GM23338 (cell line): ENCODE measurements around the gene PLOD2. TPM values are rescaled to one million over a fixed set of nuclear protein-coding genes. Genes with fewer than 3 reads are reported as not detected.

ENCODE experiments used
- ATAC-seq: fragments of 200-7000 bp; cut with Tn5 transposase; 3 replicates; pipeline ENCODE4 v1.9.1; 2020
- DNase-seq: peaks from one replicate; pipeline ENCODE4 v3.0.0-alpha.2; 2015; ENCODE audit warnings: low spot score
- H2AFZ ChIP-seq: fragments of 200-600 bp; sonication (generic); 2 replicates; pipeline ENCODE4 v1.8.0; 2016; ENCODE audit warnings: antibody characterized with exemption, mild to moderate bottlenecking, moderate library complexity
- H3F3A ChIP-seq: fragments of 200-600 bp; sonication (generic); replicated peaks from 2 replicates; pipeline ENCODE4 v1.8.0; 2017; ENCODE audit warnings: antibody characterized with exemption, mixed run types, low read depth
- H3K27ac ChIP-seq: fragments of 200-600 bp; sonication (generic); 2 replicates; pipeline ENCODE4 v1.6.1; 2016; ENCODE audit warnings: low read depth
- H3K27me3 ChIP-seq: fragments of 200-600 bp; sonication (generic); 2 replicates; pipeline ENCODE4 v1.8.0; 2016; ENCODE audit warnings: mild to moderate bottlenecking, mixed run types, moderate library complexity; ENCODE audit not compliant: insufficient read depth
- H3K36me3 ChIP-seq: fragments of 200-600 bp; sonication (generic); 2 replicates; pipeline ENCODE4 v1.8.0; 2016; ENCODE audit warnings: mild to moderate bottlenecking; ENCODE audit not compliant: insufficient read depth
- H3K4me1 ChIP-seq: fragments of 200-600 bp; sonication (generic); 2 replicates; pipeline ENCODE4 v1.8.0; 2016; ENCODE audit warnings: mild to moderate bottlenecking, moderate library complexity; ENCODE audit not compliant: insufficient read depth
- H3K4me2 ChIP-seq: fragments of 200-600 bp; sonication (generic); 2 replicates; pipeline ENCODE4 v1.7.1; 2017; ENCODE audit warnings: mixed run types
- H3K4me3 ChIP-seq: fragments of 200-600 bp; sonication (generic); 2 replicates; pipeline ENCODE4 v1.6.1; 2016; ENCODE audit warnings: mixed run types
- H3K79me2 ChIP-seq: fragments of 200-600 bp; sonication (generic); replicated peaks from 2 replicates; pipeline ENCODE4 v1.8.0; 2017; ENCODE audit warnings: mild to moderate bottlenecking; ENCODE audit not compliant: insufficient read depth
- H3K9me2 ChIP-seq: fragments of 200-600 bp; sonication (generic); 2 replicates; pipeline ENCODE4 v1.8.0; 2017; ENCODE audit not compliant: insufficient read depth
- H4K20me1 ChIP-seq: fragments of 200-600 bp; sonication (generic); replicated peaks from 2 replicates; pipeline ENCODE4 v1.8.0; 2017; ENCODE audit warnings: mild to moderate bottlenecking; ENCODE audit not compliant: insufficient read depth
- H3K27ac Mint-ChIP-seq: 2 replicates; pipeline ENCODE4 v1.8.0; 2020; ENCODE audit warnings: inconsistent platforms, mild to moderate bottlenecking, moderate library complexity, mixed read lengths
- H3K27me3 Mint-ChIP-seq: 3 replicates; pipeline ENCODE4 v1.8.0; 2022; ENCODE audit warnings: low read depth, mild to moderate bottlenecking, moderate library complexity, mixed read lengths, inconsistent platforms; ENCODE audit not compliant: insufficient read depth, poor library complexity
- H3K36me3 Mint-ChIP-seq: 3 replicates; pipeline ENCODE4 v1.8.0; 2021; ENCODE audit warnings: low read depth, mild to moderate bottlenecking, inconsistent platforms, moderate library complexity, mixed read lengths
- H3K4me1 Mint-ChIP-seq: 3 replicates; pipeline ENCODE4 v1.8.0; 2020; ENCODE audit warnings: mild to moderate bottlenecking, inconsistent platforms, mixed read lengths
- H3K4me3 Mint-ChIP-seq: 3 replicates; pipeline ENCODE4 v1.8.0; 2021; ENCODE audit warnings: moderate library complexity, mild to moderate bottlenecking, inconsistent platforms, mixed read lengths
- H3K9me3 Mint-ChIP-seq: 3 replicates; pipeline ENCODE4 v1.8.0; 2020; ENCODE audit warnings: moderate library complexity, mild to moderate bottlenecking, inconsistent platforms, mixed read lengths
- CREB1 ChIP-seq: fragments of 250-450 bp; sonication (Bioruptor Pico); IDR thresholded peaks from 2 replicates; pipeline ENCODE4 v1.5.0; 2020; ENCODE audit warnings: low read depth, mild to moderate bottlenecking, moderate library complexity
- CTCF ChIP-seq, 2 experiments: fragments of 200-600 bp in 1 of 2; sonication (generic) in 1 of 2; conservative IDR thresholded peaks; 2 replicates each; pipeline versions ENCODE4 v1.5.1 to v1.6.1; 2016 to 2017; ENCODE audit warnings: antibody characterized with exemption in 2 of 2, low read depth in 2 of 2, mild to moderate bottlenecking in 2 of 2, moderate library complexity in 1 of 2
- ETS1 ChIP-seq: IDR thresholded peaks from 2 replicates; pipeline ENCODE4 v1.6.1; 2016; ENCODE audit warnings: antibody characterized with exemption
- EZH2 ChIP-seq: fragments of 200-600 bp; sonication (generic); IDR thresholded peaks from one replicate; pipeline ENCODE4 v1.8.0; 2017; ENCODE audit warnings: antibody characterized with exemption, mild to moderate bottlenecking, low read depth; ENCODE audit not compliant: unreplicated experiment
- EZH2phosphoT487 ChIP-seq: fragments of 200-600 bp; sonication (generic); IDR thresholded peaks from one replicate; pipeline ENCODE4 v1.8.1; 2018; ENCODE audit warnings: antibody characterized with exemption; ENCODE audit not compliant: unreplicated experiment
- JUNB ChIP-seq: IDR thresholded peaks from one replicate; pipeline ENCODE4 v1.6.1; 2016; ENCODE audit warnings: antibody characterized with exemption; ENCODE audit not compliant: unreplicated experiment
- NANOG ChIP-seq: IDR thresholded peaks from 2 replicates; pipeline ENCODE4 v1.6.1; 2016; ENCODE audit warnings: antibody characterized with exemption, borderline replicate concordance
- POLR2AphosphoS5 ChIP-seq: IDR thresholded peaks from 2 replicates; pipeline ENCODE4 v1.6.1; 2016; ENCODE audit warnings: antibody characterized with exemption, low read depth
- REST ChIP-seq: IDR thresholded peaks from one replicate; pipeline ENCODE4 v1.6.1; 2018; ENCODE audit warnings: antibody characterized with exemption; ENCODE audit not compliant: unreplicated experiment
- STAT1 ChIP-seq: IDR thresholded peaks from one replicate; pipeline ENCODE4 v1.6.1; 2016; ENCODE audit warnings: antibody characterized with exemption; ENCODE audit not compliant: unreplicated experiment
- ZNF114 ChIP-seq: fragments of 250-450 bp; sonication (Bioruptor Pico); IDR thresholded peaks from 2 replicates; pipeline ENCODE4 v1.5.0; 2020; ENCODE audit warnings: mild to moderate bottlenecking, moderate library complexity
- ZNF331 ChIP-seq: fragments of 250-450 bp; sonication (Bioruptor Pico); IDR thresholded peaks from 2 replicates; pipeline ENCODE4 v1.5.0; 2020; ENCODE audit warnings: low read depth, mild to moderate bottlenecking, moderate library complexity
- ZNF462 ChIP-seq: fragments of 250-450 bp; sonication (Bioruptor Pico); IDR thresholded peaks from 2 replicates; pipeline ENCODE4 v1.5.0; 2020; ENCODE audit warnings: mild to moderate bottlenecking, moderate library complexity
- polyA plus RNA-seq: library from polyadenylated mRNA; unstranded; fragments of >200 nt; fragmentation: Nextera tagmentation; extraction: Ambion mirVana; gene quantifications from 2 replicates; pipeline ENCODE4 v1.2.1, GENCODE V29; 2016
- total RNA-seq: library from RNA; depleted of rRNA; stranded (reverse); fragments of >200 nt; shearing (Covaris generic); gene quantifications from 2 replicates; pipeline ENCODE4 v1.2.3, GENCODE V29; 2014

Gene PLOD2
- total and polyA plus RNA-seq, 2 experiments from 2014 or later = 26.7 to 30.5 TPM

GRCh38 chr3:146203776-146204175, 42.8 kb upstream of the PLOD2 start:
- no peak overlapping the region for H3K27ac Mint-ChIP-seq
- no peaks in the 10 kb centered on the region for H3F3A ChIP-seq
- H3K79me2 ChIP-seq = no peaks in the 10 kb centered on the region
- TF ChIP-seq CTCF (conservative IDR thresholded peaks at IDR 0.05; ENCODE audit: low read depth in 2 of 2) (no peak), CREB1 (CRISPR knock-in tag) (no peak), EZH2phosphoT487 (no peak), ZNF462 (CRISPR knock-in tag) (no peak), ZNF331 (no peak), ETS1 (no peak), POLR2AphosphoS5 (no peak), REST (no peak), NANOG (no peak), JUNB (no peak), EZH2 (no peak), STAT1 (no peak), ZNF114 (no peak)
- no peaks in the 10 kb centered on the region for H3K36me3 Mint-ChIP-seq
- H3K4me3 ChIP-seq = no peak overlapping the region
- no peaks in the 10 kb centered on the region for H3K9me2 ChIP-seq
- ATAC-seq = no peak
- no peaks in the 10 kb centered on the region for H4K20me1 ChIP-seq
- no peak overlapping the region for H3K4me2 ChIP-seq
- no peaks in the 10 kb centered on the region; the same call in 2 of the 3 replicates for H3K9me3 Mint-ChIP-seq
- peaks cover 11% of the 10 kb centered on the region; the same call in 2 of the 3 replicates for H3K4me1 Mint-ChIP-seq
- H3K4me1 ChIP-seq = no peaks in the 10 kb centered on the region; the same call in 1 of the 2 replicates
- H2AFZ ChIP-seq = no peak overlapping the region
- no peaks in the 10 kb centered on the region for H3K27me3 Mint-ChIP-seq
- H3K27ac ChIP-seq = no peak overlapping the region
- H3K4me3 Mint-ChIP-seq = no peak overlapping the region
- no peaks in the 10 kb centered on the region for H3K36me3 ChIP-seq
- no peaks in the 10 kb centered on the region for H3K27me3 ChIP-seq
- DNase-seq = no peak
